Measurements from ENCODE around the gene SNRNP200.

- TF ChIP-seq CTCF (IDR thresholded peaks at IDR 0.05; ENCODE audit: low read depth, low read length, missing input control), result no peak
- TF ChIP-seq JUND (IDR thresholded peaks at IDR 0.05), result no peak
- no peak for TF ChIP-seq MAX (IDR thresholded peaks at IDR 0.05)
- no peak for TF ChIP-seq RAD21 (IDR thresholded peaks at IDR 0.05)
- no peak for TF ChIP-seq SP1 (IDR thresholded peaks at IDR 0.05)
- TF ChIP-seq ATF3 (IDR thresholded peaks at IDR 0.05), result no peak
- no peak for TF ChIP-seq EGR1 (IDR thresholded peaks at IDR 0.05; ENCODE audit: low read depth in 2 of 2)
These were observed 9.7 kb upstream of the SNRNP200 start for GRCh38 chr2:96315005-96315399.
